GM12801 (cell line): ENCODE results near the gene FYN.

Source experiments
- TF ChIP-seq, protein P1 (sequence below): IDR thresholded peaks from one replicate; pipeline ENCODE4 v1.5.1; 2011; ENCODE audit warnings: control low read depth; ENCODE audit not compliant: insufficient read length; ENCODE audit errors: extremely low read depth

The FYN gene

GRCh38 chr6:111706841-111707391 is 166.3 kb downstream of the FYN start:
- TF ChIP-seq, protein P1, sequence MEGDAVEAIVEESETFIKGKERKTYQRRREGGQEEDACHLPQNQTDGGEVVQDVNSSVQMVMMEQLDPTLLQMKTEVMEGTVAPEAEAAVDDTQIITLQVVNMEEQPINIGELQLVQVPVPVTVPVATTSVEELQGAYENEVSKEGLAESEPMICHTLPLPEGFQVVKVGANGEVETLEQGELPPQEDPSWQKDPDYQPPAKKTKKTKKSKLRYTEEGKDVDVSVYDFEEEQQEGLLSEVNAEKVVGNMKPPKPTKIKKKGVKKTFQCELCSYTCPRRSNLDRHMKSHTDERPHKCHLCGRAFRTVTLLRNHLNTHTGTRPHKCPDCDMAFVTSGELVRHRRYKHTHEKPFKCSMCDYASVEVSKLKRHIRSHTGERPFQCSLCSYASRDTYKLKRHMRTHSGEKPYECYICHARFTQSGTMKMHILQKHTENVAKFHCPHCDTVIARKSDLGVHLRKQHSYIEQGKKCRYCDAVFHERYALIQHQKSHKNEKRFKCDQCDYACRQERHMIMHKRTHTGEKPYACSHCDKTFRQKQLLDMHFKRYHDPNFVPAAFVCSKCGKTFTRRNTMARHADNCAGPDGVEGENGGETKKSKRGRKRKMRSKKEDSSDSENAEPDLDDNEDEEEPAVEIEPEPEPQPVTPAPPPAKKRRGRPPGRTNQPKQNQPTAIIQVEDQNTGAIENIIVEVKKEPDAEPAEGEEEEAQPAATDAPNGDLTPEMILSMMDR: no peak

GRCh38 chr6:111703723-111704122 is 169.5 kb downstream of the FYN start:
- TF ChIP-seq, protein P1: no peak

GRCh38 chr6:111702268-111702667 is 171.0 kb downstream of the FYN start:
- TF ChIP-seq, protein P1: no peak

GRCh38 chr6:111701146-111701545 is 172.1 kb downstream of the FYN start:
- TF ChIP-seq, protein P1: no peak

- TF ChIP-seq, protein P1: no peak
Measured at GRCh38 chr6:111700135-111700690, 173.0 kb downstream of the FYN start.

- TF ChIP-seq, protein P1: no peak
Measured at GRCh38 chr6:111699123-111699522, 174.1 kb downstream of the FYN start.

GRCh38 chr6:111696814-111697213 is 176.4 kb downstream of the FYN start:
- TF ChIP-seq, protein P1: no peak
